BLaER1 treated with 17β-estradiol and CSF1 and Interleukin-3, amounts not matched to agents 10 nM and 100 nM (cell line): ENCODE measurements around the gene TIMM29.

Experiments used
- H3K27ac ChIP-seq, 11 experiments: shearing (Covaris generic); formaldehyde crosslinking; 2 replicates each; pipeline ENCODE4 v1.8.1; 2022
- H3K27me3 ChIP-seq, 11 experiments: shearing (Covaris generic); formaldehyde crosslinking; 2 replicates each; pipeline ENCODE4 v1.8.1; 2022
- H3K36me3 ChIP-seq, 11 experiments: shearing (Covaris generic); formaldehyde crosslinking; 2 replicates each; pipeline ENCODE4 v1.8.1; 2022
- H3K4me1 ChIP-seq, 10 experiments: shearing (Covaris generic); formaldehyde crosslinking; 2 replicates each; pipeline ENCODE4 v1.8.1; 2022
- H3K4me2 ChIP-seq, 11 experiments: shearing (Covaris generic); formaldehyde crosslinking; 2 replicates each; pipeline ENCODE4 v1.8.1; 2022
- H3K4me3 ChIP-seq, 10 experiments: shearing (Covaris generic); formaldehyde crosslinking; 2 replicates each; pipeline ENCODE4 v1.8.1; 2022
- H3K9ac ChIP-seq, 11 experiments: shearing (Covaris generic); formaldehyde crosslinking; 2 replicates each; pipeline ENCODE4 v1.8.1; 2022
- H3K9me3 ChIP-seq, 11 experiments: shearing (Covaris generic); formaldehyde crosslinking; replicated peaks in 1 of 11; 2 replicates each; pipeline ENCODE4 v1.8.1; 2022
- H4K20me1 ChIP-seq, 11 experiments: shearing (Covaris generic); formaldehyde crosslinking; 2 replicates each; pipeline ENCODE4 v1.8.1; 2022
- Cebpa-rat ChIP-seq, 11 experiments: shearing (Covaris generic); IDR thresholded peaks; 2 replicates each; pipeline ENCODE4 v1.8.1; 2022

Gene TIMM29

GRCh38 chr19:10889880-10890279 is 38.7 kb upstream of the TIMM29 start:
- Histone ChIP-seq H3K4me1 (peaks cover 18 to 28% (median 21%) of the 10 kb centered on the region in 10 experiments; a peak in 19 of 20 replicates), H3K27me3 (no peaks in the 10 kb centered on the region), H3K9ac (no peak overlapping the region), H3K4me3 (no peak overlapping the region), H4K20me1 (peaks cover 90 to 100% (median 98%) of the 10 kb centered on the region in 11 experiments), H3K9me3 (no peaks in the 10 kb centered on the region), H3K4me2 (no peak overlapping the region), H3K27ac (no peak overlapping the region), H3K36me3 (peaks cover 3 to 50% (median 17%) of the 10 kb centered on the region in 11 experiments; a peak in 14 of 22 replicates)
- no peak for TF ChIP-seq Cebpa-rat (IDR thresholded peaks at IDR 0.05)

GRCh38 chr19:10891405-10892086 is 37.1 kb upstream of the TIMM29 start:
- H3K9me3 ChIP-seq: no peaks in the 10 kb centered on the region
- peaks cover 91 to 100% (median 98%) of the 10 kb centered on the region in 11 experiments for H4K20me1 ChIP-seq
- no peak overlapping the region for H3K4me3 ChIP-seq
- H3K36me3 ChIP-seq: peaks cover 0 to 58% (median 17%) of the 10 kb centered on the region in 11 experiments; a peak in 13 of 22 replicates
- no peak overlapping the region; a peak in 1 of 22 replicates for H3K27ac ChIP-seq
- no peak overlapping the region for H3K4me2 ChIP-seq
- no peaks in the 10 kb centered on the region for H3K27me3 ChIP-seq
- H3K9ac ChIP-seq: peak overlapping the region in 2 of 11 experiments; percentile 13 to 42; a peak in 3 of 22 replicates
- peaks cover 24 to 36% (median 32%) of the 10 kb centered on the region in 10 experiments for H3K4me1 ChIP-seq
- no peak for TF ChIP-seq Cebpa-rat (IDR thresholded peaks at IDR 0.05)

GRCh38 chr19:10892256-10892655 is 36.4 kb upstream of the TIMM29 start:
- Histone ChIP-seq H3K4me3 (no peak overlapping the region), H4K20me1 (peaks cover 91 to 100% (median 98%) of the 10 kb centered on the region in 11 experiments), H3K4me1 (peaks cover 24 to 36% (median 33%) of the 10 kb centered on the region in 10 experiments), H3K27me3 (no peaks in the 10 kb centered on the region), H3K9me3 (no peaks in the 10 kb centered on the region), H3K36me3 (peaks cover 0 to 58% (median 17%) of the 10 kb centered on the region in 11 experiments; a peak in 14 of 22 replicates), H3K9ac (no peak overlapping the region), H3K4me2 (no peak overlapping the region), H3K27ac (no peak overlapping the region)
- TF ChIP-seq Cebpa-rat (IDR thresholded peaks at IDR 0.05): no peak

GRCh38 chr19:10894911-10895213 is 33.7 kb upstream of the TIMM29 start:
- peaks cover 0 to 59% (median 19%) of the 10 kb centered on the region in 11 experiments; a peak in 14 of 22 replicates for H3K36me3 ChIP-seq
- no peaks in the 10 kb centered on the region for H3K9me3 ChIP-seq
- H3K9ac ChIP-seq: 0 out of 22 replicates have a peak overlapping the region, but pooled peaks of 1 of the 11 experiments have one; percentile 21
- H3K27me3 ChIP-seq: no peaks in the 10 kb centered on the region
- H3K4me1 ChIP-seq: peaks cover 14 to 34% (median 26%) of the 10 kb centered on the region in 10 experiments; a peak in 19 of 20 replicates
- H4K20me1 ChIP-seq: peaks cover 86 to 100% (median 97%) of the 10 kb centered on the region in 11 experiments
- H3K27ac ChIP-seq: no peak overlapping the region
- no peak overlapping the region for H3K4me2 ChIP-seq
- TF ChIP-seq Cebpa-rat (IDR thresholded peaks at IDR 0.05): no peak
- H3K4me3 ChIP-seq: no peak overlapping the region

- Histone ChIP-seq H3K4me2 (peak overlapping the region in 1 of 11 experiments; percentile 55; a peak in 1 of 22 replicates), H4K20me1 (peaks cover 90 to 100% (median 98%) of the 10 kb centered on the region in 11 experiments), H3K9me3 (no peaks in the 10 kb centered on the region), H3K27ac (peak overlapping the region in 2 of 11 experiments; percentile 16 to 17; a peak in 1 of 22 replicates), H3K4me3 (no peak overlapping the region), H3K9ac (peak overlapping the region in 2 of 11 experiments; percentile 21 to 34; a peak in 3 of 22 replicates), H3K36me3 (peaks cover 0 to 59% (median 19%) of the 10 kb centered on the region in 11 experiments; a peak in 14 of 22 replicates), H3K27me3 (no peaks in the 10 kb centered on the region), H3K4me1 (peaks cover 14 to 34% (median 26%) of the 10 kb centered on the region in 10 experiments; a peak in 19 of 20 replicates)
- TF ChIP-seq Cebpa-rat (IDR thresholded peaks at IDR 0.05): no peak
Measured at GRCh38 chr19:10895363-10895762, 33.2 kb upstream of the TIMM29 start.

GRCh38 chr19:10895920-10896319 is 32.7 kb upstream of the TIMM29 start:
- H3K9ac ChIP-seq: peak overlapping the region in 2 of 11 experiments; percentile 21 to 34; a peak in 4 of 22 replicates
- no peaks in the 10 kb centered on the region for H3K27me3 ChIP-seq
- H3K36me3 ChIP-seq: peaks cover 0 to 58% (median 18%) of the 10 kb centered on the region in 11 experiments; a peak in 14 of 22 replicates
- no peak for TF ChIP-seq Cebpa-rat (IDR thresholded peaks at IDR 0.05)
- peaks cover 14 to 34% (median 26%) of the 10 kb centered on the region in 10 experiments; a peak in 19 of 20 replicates for H3K4me1 ChIP-seq
- peak overlapping the region in 3 of 11 experiments; percentile 6 to 31 (median 17); a peak in 3 of 22 replicates for H3K27ac ChIP-seq
- H3K4me2 ChIP-seq: peak overlapping the region in 4 of 11 experiments; percentile 9 to 55 (median 38); a peak in 5 of 22 replicates
- peaks cover 88 to 100% (median 98%) of the 10 kb centered on the region in 11 experiments for H4K20me1 ChIP-seq
- H3K9me3 ChIP-seq: no peaks in the 10 kb centered on the region
- H3K4me3 ChIP-seq: no peak overlapping the region

GRCh38 chr19:10896851-10897526 is 31.6 kb upstream of the TIMM29 start:
- TF ChIP-seq Cebpa-rat (IDR thresholded peaks at IDR 0.05): no peak
- peaks cover 14 to 34% (median 26%) of the 10 kb centered on the region in 10 experiments; a peak in 19 of 20 replicates for H3K4me1 ChIP-seq
- H3K27ac ChIP-seq: peak overlapping the region in 7 of 11 experiments; percentile 8 to 52 (median 23); a peak in 9 of 22 replicates
- H3K4me3 ChIP-seq: no peak overlapping the region
- H3K36me3 ChIP-seq: peaks cover 0 to 58% (median 24%) of the 10 kb centered on the region in 11 experiments; a peak in 18 of 22 replicates
- no peaks in the 10 kb centered on the region for H3K27me3 ChIP-seq
- peaks cover 0 to 11% (median 8%) of the 10 kb centered on the region in 11 experiments; a peak in 12 of 22 replicates for H3K9me3 ChIP-seq
- peak overlapping the region in 8 of 11 experiments; percentile 9 to 55 (median 30); a peak in 11 of 22 replicates for H3K4me2 ChIP-seq
- peak overlapping the region in 3 of 11 experiments; percentile 5 to 28 (median 26); a peak in 3 of 22 replicates for H3K9ac ChIP-seq
- peaks cover 77 to 100% (median 96%) of the 10 kb centered on the region in 11 experiments for H4K20me1 ChIP-seq

GRCh38 chr19:10898633-10899032 is 30.0 kb upstream of the TIMM29 start:
- no peak for TF ChIP-seq Cebpa-rat (IDR thresholded peaks at IDR 0.05)
- Histone ChIP-seq H3K9me3 (peaks cover 0 to 21% (median 17%) of the 10 kb centered on the region in 11 experiments; a peak in 17 of 22 replicates), H3K4me2 (no peak overlapping the region), H3K27me3 (no peaks in the 10 kb centered on the region), H3K4me3 (no peak overlapping the region), H3K9ac (peak overlapping the region in 1 of 11 experiments; percentile 13; a peak in 2 of 22 replicates), H3K36me3 (peaks cover 7 to 62% (median 34%) of the 10 kb centered on the region in 11 experiments; a peak in 19 of 22 replicates), H3K4me1 (peaks cover 14 to 32% (median 26%) of the 10 kb centered on the region in 10 experiments; a peak in 19 of 20 replicates), H4K20me1 (peaks cover 62 to 100% (median 86%) of the 10 kb centered on the region in 11 experiments), H3K27ac (0 out of 22 replicates have a peak overlapping the region, but pooled peaks of 1 of the 11 experiments have one; percentile 3)
